Stimulated activated CD4-positive, alpha-beta T cell treated with anti-CD3 and anti-CD28 coated beads, Interleukin-15, amount 100 ng/mL, for 1 hour (primary cell): ENCODE measurements around the gene ZNF490.

Experiments
- DNase-seq, 2 donors: peaks; one replicate each; pipeline ENCODE4 v3.0.0-alpha.2; 2020; ENCODE audit warnings: low read depth in 1 of 2, low spot score in 1 of 2

ZNF490 gene

DNA sequence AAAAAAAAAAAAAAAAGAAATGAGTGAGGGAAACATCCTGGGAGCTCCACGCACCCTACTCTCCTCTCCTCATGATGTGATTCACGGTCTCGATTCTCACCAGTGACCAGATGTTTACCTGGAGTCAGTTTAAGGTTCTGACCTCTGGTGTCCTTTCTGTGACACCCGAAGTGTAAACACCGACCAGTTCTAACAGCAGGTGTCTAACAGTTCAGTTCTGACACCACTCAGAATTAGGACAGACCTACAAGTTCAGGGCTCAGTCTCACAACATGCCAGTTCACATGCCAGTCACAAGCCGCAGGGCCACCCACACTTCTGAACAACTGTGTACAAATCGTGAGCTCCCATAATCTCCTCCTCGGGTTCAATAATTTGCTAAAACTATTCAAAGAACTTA is 65.3 kb downstream of the ZNF490 start:
- DNase-seq, result no peak

DNA sequence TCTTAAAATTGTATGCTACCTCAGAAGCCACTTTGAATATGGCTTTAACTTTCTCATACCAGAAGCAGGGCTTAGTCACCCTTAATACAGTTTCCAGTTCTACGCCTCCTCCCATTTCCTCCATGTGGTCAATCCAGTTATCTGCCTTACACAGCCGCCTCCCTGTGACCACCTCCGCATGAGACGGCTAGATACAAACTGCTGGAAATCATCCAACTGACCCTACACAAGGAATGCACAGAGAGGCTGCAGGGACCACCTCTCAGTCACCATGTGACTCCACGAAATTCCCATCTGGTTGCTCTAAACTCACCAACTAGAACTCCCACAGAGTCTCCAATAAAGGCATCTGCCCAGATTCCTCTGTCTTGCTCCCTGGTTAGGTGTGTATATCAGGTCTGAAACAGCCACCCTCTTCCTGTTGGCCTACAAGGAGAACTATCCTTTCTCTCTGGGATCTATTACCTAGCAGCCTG is 66.2 kb downstream of the ZNF490 start:
- no peak for DNase-seq

DNA sequence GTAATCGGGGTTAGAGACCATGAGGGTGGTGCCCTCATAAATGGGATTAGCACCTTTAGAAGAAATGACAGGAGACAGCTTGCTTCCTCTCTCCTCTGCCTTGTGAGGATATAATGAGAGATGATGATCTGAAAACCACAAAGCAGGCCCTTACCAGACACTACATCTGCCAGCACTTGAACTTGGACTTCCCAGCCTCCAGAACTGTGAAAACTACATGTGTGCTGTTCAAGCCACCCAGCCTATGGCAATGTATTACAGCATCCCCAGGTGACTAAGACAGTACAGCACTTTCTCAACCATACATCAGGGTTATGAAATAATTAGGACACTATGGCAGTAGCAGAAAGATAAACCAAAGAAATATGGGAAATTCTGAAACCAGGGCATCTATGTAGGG is 66.8 kb downstream of the ZNF490 start:
- no peak for DNase-seq
